Measurements from ENCODE around the gene TFEB. TPM values are rescaled to one million over a fixed set of nuclear protein-coding genes. Genes with fewer than 3 reads are reported as not detected.

Gene TFEB
- total RNA-seq, 1 donor from 2014 or later, result 18.6 TPM

GRCh38 chr6:41774841-41775240 is 39.4 kb upstream of the TFEB start:
- Histone ChIP-seq H3K36me3 (peaks cover 50 to 63% of the 10 kb centered on the region in 2 donors), H3K9me3 (no peaks in the 10 kb centered on the region), H3K27me3 (no peaks in the 10 kb centered on the region), H3K4me1 (peaks cover 0 to 10% of the 10 kb centered on the region in 2 donors), H3K27ac (no peak overlapping the region), H3K4me3 (no peak overlapping the region)
- no peak for DNase-seq (ENCODE audit: low spot score in 2 of 2)
- no peak for TF ChIP-seq CTCF (IDR thresholded peaks at IDR 0.05)
- intact Hi-C loops (cut with DNase I), result no loop called here

- no peaks in the 10 kb centered on the region for H3K27me3 ChIP-seq
- H3K9me3 ChIP-seq, result no peaks in the 10 kb centered on the region
- H3K4me3 ChIP-seq, result no peak overlapping the region
- no peak for TF ChIP-seq CTCF (IDR thresholded peaks at IDR 0.05)
- no peaks in the 10 kb centered on the region for H3K4me1 ChIP-seq
- peaks cover 50 to 62% of the 10 kb centered on the region in 2 donors for H3K36me3 ChIP-seq
- no peak for DNase-seq (ENCODE audit: low spot score in 2 of 2)
- intact Hi-C loops (cut with DNase I), result no loop called here
- no peak overlapping the region for H3K27ac ChIP-seq
Measured at GRCh38 chr6:41771058-41771983, 35.9 kb upstream of the TFEB start.

GRCh38 chr6:41770381-41771057 is 35.1 kb upstream of the TFEB start:
- intact Hi-C loops (cut with DNase I), result no loop called here
- Histone ChIP-seq H3K27me3 (no peaks in the 10 kb centered on the region), H3K4me1 (no peaks in the 10 kb centered on the region), H3K4me3 (no peak overlapping the region), H3K27ac (no peak overlapping the region), H3K9me3 (no peaks in the 10 kb centered on the region), H3K36me3 (peaks cover 49 to 54% of the 10 kb centered on the region in 2 donors)
- TF ChIP-seq CTCF (IDR thresholded peaks at IDR 0.05), result no peak
- DNase-seq (ENCODE audit: low spot score in 2 of 2), result no peak

GRCh38 chr6:41769376-41769775 is 34.0 kb upstream of the TFEB start:
- no peaks in the 10 kb centered on the region for H3K9me3 ChIP-seq
- intact Hi-C loops (cut with DNase I), result no loop called here
- no peak for DNase-seq (ENCODE audit: low spot score in 2 of 2)
- no peaks in the 10 kb centered on the region for H3K4me1 ChIP-seq
- no peaks in the 10 kb centered on the region for H3K27me3 ChIP-seq
- H3K27ac ChIP-seq, result no peak overlapping the region
- H3K36me3 ChIP-seq, result peaks cover 38 to 42% of the 10 kb centered on the region in 2 donors
- H3K4me3 ChIP-seq, result no peak overlapping the region
- TF ChIP-seq CTCF (IDR thresholded peaks at IDR 0.05), result no peak

GRCh38 chr6:41768545-41769308 is 33.3 kb upstream of the TFEB start:
- H3K4me1 ChIP-seq, result no peaks in the 10 kb centered on the region
- no peak for TF ChIP-seq CTCF (IDR thresholded peaks at IDR 0.05)
- H3K4me3 ChIP-seq, result no peak overlapping the region
- intact Hi-C loops (cut with DNase I), result no loop called here
- H3K27ac ChIP-seq, result no peak overlapping the region
- H3K9me3 ChIP-seq, result no peaks in the 10 kb centered on the region
- no peaks in the 10 kb centered on the region for H3K27me3 ChIP-seq
- DNase-seq (ENCODE audit: low spot score in 2 of 2), result no peak
- H3K36me3 ChIP-seq, result peaks cover 31 to 36% of the 10 kb centered on the region in 2 donors
